DOHH2 (cell line): ENCODE measurements around the gene KCNJ3.

Experiments used
- H3F3A ChIP-seq: fragments of 200-600 bp; sonication (generic), shearing (Covaris generic); 2 replicates; pipeline ENCODE4 v1.6.0; 2016; ENCODE audit warnings: antibody characterized with exemption, mild to moderate bottlenecking; ENCODE audit not compliant: control insufficient read depth, insufficient read depth
- H3K27ac ChIP-seq: fragments of 200-600 bp; sonication (generic); 2 replicates; pipeline ENCODE4 v1.5.1; 2014; ENCODE audit warnings: low read depth, mild to moderate bottlenecking, low read length, moderate library complexity
- H3K27me3 ChIP-seq: fragments of 200-600 bp; sonication (generic); 2 replicates; pipeline ENCODE4 v1.6.1; 2014; ENCODE audit warnings: mild to moderate bottlenecking, low read length, mixed read lengths; ENCODE audit not compliant: control insufficient read depth
- H3K36me3 ChIP-seq: fragments of 200-600 bp; sonication (generic); 2 replicates; pipeline ENCODE4 v1.6.1; 2014; ENCODE audit warnings: mild to moderate bottlenecking, low read length, moderate library complexity, mixed read lengths; ENCODE audit not compliant: control insufficient read depth
- H3K4me1 ChIP-seq: fragments of 200-600 bp; sonication (generic); 2 replicates; pipeline ENCODE4 v1.6.1; 2014; ENCODE audit warnings: mild to moderate bottlenecking, low read length, mixed read lengths; ENCODE audit not compliant: control insufficient read depth
- H3K4me2 ChIP-seq: fragments of 200-600 bp; sonication (generic); 2 replicates; pipeline ENCODE4 v1.6.0; 2014; ENCODE audit warnings: mild to moderate bottlenecking, low read length, moderate library complexity
- H3K4me3 ChIP-seq: fragments of 200-600 bp; sonication (generic); 2 replicates; pipeline ENCODE4 v1.5.1; 2014; ENCODE audit warnings: mild to moderate bottlenecking, low read length, mixed read lengths
- H3K79me2 ChIP-seq: fragments of 200-600 bp; sonication (generic); 2 replicates; pipeline ENCODE4 v1.6.1; 2014; ENCODE audit warnings: mild to moderate bottlenecking, low read length, mixed read lengths; ENCODE audit not compliant: control insufficient read depth
- H3K9me2 ChIP-seq: fragments of 200-600 bp; sonication (generic); replicated peaks from 2 replicates; pipeline ENCODE4 v1.6.1; 2014; ENCODE audit warnings: mild to moderate bottlenecking, low read length, mixed read lengths; ENCODE audit not compliant: control insufficient read depth
- H3K9me3 ChIP-seq: fragments of 200-600 bp; sonication (generic); 2 replicates; pipeline ENCODE4 v1.6.1; 2014; ENCODE audit warnings: antibody characterized with exemption, low read length, mixed read lengths; ENCODE audit not compliant: control insufficient read depth, insufficient read depth
- H4K20me1 ChIP-seq: fragments of 200-600 bp; sonication (generic); 2 replicates; pipeline ENCODE4 v1.6.0; 2014; ENCODE audit warnings: low read depth, mild to moderate bottlenecking, antibody characterized with exemption, low read length, moderate library complexity; ENCODE audit not compliant: control insufficient read depth, insufficient read depth
- EZH2phosphoT487 ChIP-seq: fragments of 200-600 bp; sonication (generic); IDR thresholded peaks from 2 replicates; pipeline ENCODE4 v1.6.1; 2017; ENCODE audit warnings: borderline replicate concordance, mild to moderate bottlenecking, antibody characterized with exemption, low read length, moderate library complexity, mixed read lengths
- TF ChIP-seq, protein P1 (sequence below): fragments of 200-600 bp; sonication (generic); IDR thresholded peaks from one replicate; pipeline ENCODE4 v1.5.1; 2014; ENCODE audit warnings: antibody characterized with exemption, mild to moderate bottlenecking, low read depth, low read length; ENCODE audit not compliant: poor library complexity, severe bottlenecking

The KCNJ3 gene

DNA sequence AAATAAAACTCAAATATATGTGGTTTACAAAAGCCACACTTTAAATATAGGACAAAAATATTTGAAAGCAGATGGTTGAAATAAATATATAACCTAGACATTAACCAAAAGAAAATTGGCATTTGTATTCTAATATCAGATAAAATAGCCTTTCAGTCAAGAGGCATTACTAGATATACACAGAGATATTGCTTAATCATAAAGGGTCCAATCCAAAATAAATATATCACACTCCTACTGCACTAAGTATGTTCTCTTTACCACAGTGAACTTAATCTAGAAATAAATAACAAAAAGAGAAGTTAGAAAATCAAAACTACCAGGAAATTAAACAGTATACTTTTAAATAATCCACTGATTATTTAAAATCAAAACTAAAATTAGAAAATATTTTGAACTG is 34.2 kb upstream of the KCNJ3 start:
- H3K36me3 ChIP-seq = no peaks in the 10 kb centered on the region
- no peaks in the 10 kb centered on the region for H4K20me1 ChIP-seq
- no peak overlapping the region for H3K27ac ChIP-seq
- no peaks in the 10 kb centered on the region for H3K79me2 ChIP-seq
- no peaks in the 10 kb centered on the region for H3K9me3 ChIP-seq
- H3K4me3 ChIP-seq = no peak overlapping the region
- no peak overlapping the region for H3K4me2 ChIP-seq
- TF ChIP-seq EZH2phosphoT487 = no peak
- TF ChIP-seq, protein P1, sequence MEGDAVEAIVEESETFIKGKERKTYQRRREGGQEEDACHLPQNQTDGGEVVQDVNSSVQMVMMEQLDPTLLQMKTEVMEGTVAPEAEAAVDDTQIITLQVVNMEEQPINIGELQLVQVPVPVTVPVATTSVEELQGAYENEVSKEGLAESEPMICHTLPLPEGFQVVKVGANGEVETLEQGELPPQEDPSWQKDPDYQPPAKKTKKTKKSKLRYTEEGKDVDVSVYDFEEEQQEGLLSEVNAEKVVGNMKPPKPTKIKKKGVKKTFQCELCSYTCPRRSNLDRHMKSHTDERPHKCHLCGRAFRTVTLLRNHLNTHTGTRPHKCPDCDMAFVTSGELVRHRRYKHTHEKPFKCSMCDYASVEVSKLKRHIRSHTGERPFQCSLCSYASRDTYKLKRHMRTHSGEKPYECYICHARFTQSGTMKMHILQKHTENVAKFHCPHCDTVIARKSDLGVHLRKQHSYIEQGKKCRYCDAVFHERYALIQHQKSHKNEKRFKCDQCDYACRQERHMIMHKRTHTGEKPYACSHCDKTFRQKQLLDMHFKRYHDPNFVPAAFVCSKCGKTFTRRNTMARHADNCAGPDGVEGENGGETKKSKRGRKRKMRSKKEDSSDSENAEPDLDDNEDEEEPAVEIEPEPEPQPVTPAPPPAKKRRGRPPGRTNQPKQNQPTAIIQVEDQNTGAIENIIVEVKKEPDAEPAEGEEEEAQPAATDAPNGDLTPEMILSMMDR = no peak
- no peaks in the 10 kb centered on the region for H3K27me3 ChIP-seq
- H3K9me2 ChIP-seq = no peaks in the 10 kb centered on the region
- no peaks in the 10 kb centered on the region for H3F3A ChIP-seq
- no peaks in the 10 kb centered on the region for H3K4me1 ChIP-seq

DNA sequence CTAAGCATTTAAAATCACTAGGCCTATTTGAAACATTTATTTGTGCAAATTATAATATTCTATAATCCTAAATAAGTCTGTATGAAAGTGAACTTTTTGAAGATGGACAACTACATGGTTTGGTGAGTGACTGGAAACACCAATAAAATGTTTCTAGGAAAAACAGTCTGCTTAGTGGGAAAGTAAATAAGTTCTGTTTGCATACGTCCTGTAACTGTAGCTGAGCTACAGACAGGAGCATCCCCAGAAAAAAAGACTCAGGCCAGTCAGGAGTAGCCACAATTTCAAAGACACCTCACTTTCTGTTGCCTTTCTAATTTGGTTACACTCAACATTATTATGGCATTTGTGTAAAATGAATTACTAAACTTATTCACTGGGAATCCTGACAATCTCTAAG is 28.4 kb upstream of the KCNJ3 start:
- Histone ChIP-seq H3K27me3 (no peaks in the 10 kb centered on the region), H3K79me2 (no peaks in the 10 kb centered on the region), H3F3A (no peaks in the 10 kb centered on the region), H4K20me1 (no peaks in the 10 kb centered on the region), H3K4me1 (no peaks in the 10 kb centered on the region), H3K9me3 (no peaks in the 10 kb centered on the region), H3K36me3 (no peaks in the 10 kb centered on the region), H3K4me2 (no peak overlapping the region), H3K4me3 (no peak overlapping the region), H3K9me2 (no peaks in the 10 kb centered on the region), H3K27ac (no peak overlapping the region)
- no peak for TF ChIP-seq EZH2phosphoT487
- TF ChIP-seq, protein P1 = no peak

DNA sequence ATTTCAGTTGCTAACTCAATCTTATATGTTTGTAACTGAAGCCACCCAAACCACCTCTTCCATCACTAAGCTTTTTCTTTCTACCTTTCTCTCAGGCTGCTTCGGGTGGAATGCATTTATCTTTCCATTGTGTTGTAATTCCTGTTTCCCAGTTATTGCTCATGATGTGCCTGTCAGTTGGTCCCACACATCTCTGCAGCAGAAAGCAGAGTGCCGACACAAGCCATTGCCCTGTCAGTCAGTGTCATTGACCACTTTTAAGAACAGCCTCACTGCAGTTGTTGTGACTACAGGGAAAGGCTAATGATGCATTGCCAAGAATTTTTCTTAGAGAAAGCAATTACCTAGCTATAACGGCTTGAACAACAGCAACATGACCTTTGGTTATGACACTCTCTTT is 24.8 kb upstream of the KCNJ3 start:
- TF ChIP-seq, protein P1 = no peak
- TF ChIP-seq EZH2phosphoT487 = no peak
- no peaks in the 10 kb centered on the region for H3K79me2 ChIP-seq
- H3K4me2 ChIP-seq = no peak overlapping the region
- no peaks in the 10 kb centered on the region for H3F3A ChIP-seq
- H4K20me1 ChIP-seq = no peaks in the 10 kb centered on the region
- H3K9me3 ChIP-seq = no peaks in the 10 kb centered on the region
- no peak overlapping the region for H3K27ac ChIP-seq
- H3K27me3 ChIP-seq = no peaks in the 10 kb centered on the region
- no peak overlapping the region for H3K4me3 ChIP-seq
- no peaks in the 10 kb centered on the region for H3K9me2 ChIP-seq
- no peaks in the 10 kb centered on the region for H3K4me1 ChIP-seq
- no peaks in the 10 kb centered on the region for H3K36me3 ChIP-seq

DNA sequence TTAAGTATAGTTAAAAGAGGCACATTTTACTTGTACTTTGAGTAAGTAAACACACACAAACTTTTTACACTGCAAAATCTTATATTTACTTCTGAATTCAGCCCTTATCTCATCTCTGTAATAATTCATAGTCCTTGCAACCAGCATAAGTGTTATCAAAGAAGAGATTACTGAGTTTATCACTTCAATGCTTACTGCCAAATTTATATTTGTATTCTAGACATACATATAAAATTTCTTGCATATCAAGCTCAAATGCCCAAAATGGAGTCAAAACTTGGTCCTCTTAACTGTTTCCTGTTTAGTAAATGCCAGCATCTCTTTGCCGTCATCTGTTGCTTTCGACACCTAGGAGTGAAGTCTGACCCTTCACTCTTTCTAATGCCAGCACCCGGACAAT is 21.1 kb upstream of the KCNJ3 start:
- H3K9me3 ChIP-seq = no peaks in the 10 kb centered on the region
- H4K20me1 ChIP-seq = no peaks in the 10 kb centered on the region
- H3K4me3 ChIP-seq = no peak overlapping the region
- no peak overlapping the region for H3K4me2 ChIP-seq
- no peaks in the 10 kb centered on the region for H3F3A ChIP-seq
- H3K36me3 ChIP-seq = no peaks in the 10 kb centered on the region
- no peak overlapping the region for H3K27ac ChIP-seq
- no peaks in the 10 kb centered on the region for H3K9me2 ChIP-seq
- no peaks in the 10 kb centered on the region for H3K27me3 ChIP-seq
- no peaks in the 10 kb centered on the region for H3K79me2 ChIP-seq
- no peaks in the 10 kb centered on the region for H3K4me1 ChIP-seq
- TF ChIP-seq, protein P1 = no peak
- TF ChIP-seq EZH2phosphoT487 = no peak
